H9 (cell line): ENCODE data around the gene CSNK2B. TPM values are rescaled to one million over a fixed set of nuclear protein-coding genes. Genes with fewer than 3 reads are reported as not detected.

Experiments used
- DNase-seq: peaks from one replicate; pipeline ENCODE4 v3.0.0-alpha.2; 2017
- H2AFZ ChIP-seq: one replicate; pipeline ENCODE4 v1.6.1; 2013; ENCODE audit warnings: mild to moderate bottlenecking, low read length, control low read depth, moderate library complexity
- H2AK5ac ChIP-seq: 2 replicates; pipeline ENCODE4 v1.6.1; 2013; ENCODE audit warnings: low read length, control low read depth, mixed read lengths; ENCODE audit not compliant: insufficient read length
- H2BK120ac ChIP-seq: one replicate; pipeline ENCODE4 v1.6.1; 2013; ENCODE audit warnings: low read depth, mild to moderate bottlenecking, low read length, control low read depth, inconsistent platforms; ENCODE audit not compliant: poor library complexity, severe bottlenecking
- H2BK12ac ChIP-seq: 2 replicates; pipeline ENCODE4 v1.6.1; 2013; ENCODE audit warnings: low read length, control low read depth, mixed read lengths, low read depth; ENCODE audit not compliant: insufficient read length
- H2BK15ac ChIP-seq: 2 replicates; pipeline ENCODE4 v1.6.1; 2013; ENCODE audit warnings: low read depth, low read length, control low read depth
- H2BK20ac ChIP-seq: one replicate; pipeline ENCODE4 v1.6.1; 2013; ENCODE audit warnings: low read depth, mild to moderate bottlenecking, low read length, control low read depth, inconsistent platforms; ENCODE audit not compliant: poor library complexity, severe bottlenecking
- H2BK5ac ChIP-seq: 2 replicates; pipeline ENCODE4 v1.6.1; 2013; ENCODE audit warnings: low read length, control low read depth, mixed read lengths; ENCODE audit not compliant: insufficient read length
- H3K14ac ChIP-seq: 2 replicates; pipeline ENCODE4 v1.6.1; 2013; ENCODE audit warnings: low read length, control low read depth; ENCODE audit not compliant: insufficient read depth
- H3K18ac ChIP-seq: 2 replicates; pipeline ENCODE4 v1.6.1; 2013; ENCODE audit warnings: low read depth, mild to moderate bottlenecking, mixed read lengths, low read length, control low read depth; ENCODE audit not compliant: insufficient read length
- H3K23ac ChIP-seq: 2 replicates; pipeline ENCODE4 v1.6.1; 2013; ENCODE audit warnings: low read length, control low read depth, mixed read lengths, low read depth; ENCODE audit not compliant: insufficient read length
- H3K23me2 ChIP-seq: 2 replicates; pipeline ENCODE4 v1.6.1; 2013; ENCODE audit warnings: low read depth, mild to moderate bottlenecking, mixed read lengths, low read length, control low read depth; ENCODE audit not compliant: insufficient read length, poor library complexity, severe bottlenecking
- H3K27ac ChIP-seq: 2 replicates; pipeline ENCODE4 v1.5.1; 2013; ENCODE audit warnings: low read length, control low read depth, mixed read lengths, low read depth; ENCODE audit not compliant: insufficient read length
- H3K27me3 ChIP-seq: 2 replicates; pipeline ENCODE4 v1.6.1; 2013; ENCODE audit warnings: low read length, control low read depth, inconsistent platforms; ENCODE audit not compliant: insufficient read depth
- H3K4ac ChIP-seq: 2 replicates; pipeline ENCODE4 v1.6.1; 2013; ENCODE audit warnings: low read depth, mild to moderate bottlenecking, control low read depth, inconsistent platforms, low read length, moderate library complexity
- H3K4me1 ChIP-seq: 2 replicates; pipeline ENCODE4 v1.6.1; 2013; ENCODE audit warnings: low read length, control low read depth, inconsistent platforms; ENCODE audit not compliant: insufficient read depth
- H3K4me2 ChIP-seq: 2 replicates; pipeline ENCODE4 v1.6.1; 2013; ENCODE audit warnings: low read length, control low read depth, mixed read lengths; ENCODE audit not compliant: insufficient read length, insufficient read depth
- H3K56ac ChIP-seq: 2 replicates; pipeline ENCODE4 v1.6.1; 2013; ENCODE audit warnings: low read depth, mild to moderate bottlenecking, mixed read lengths, low read length, control low read depth; ENCODE audit not compliant: insufficient read length
- H3K79me1 ChIP-seq: 2 replicates; pipeline ENCODE4 v1.6.1; 2013; ENCODE audit warnings: low read depth, mild to moderate bottlenecking, moderate library complexity, low read length, control low read depth, inconsistent platforms; ENCODE audit not compliant: insufficient read depth, poor library complexity, severe bottlenecking
- H3K79me2 ChIP-seq: 2 replicates; pipeline ENCODE4 v1.6.1; 2013; ENCODE audit warnings: low read length, control low read depth, inconsistent platforms; ENCODE audit not compliant: insufficient read depth
- H3K9ac ChIP-seq: 2 replicates; pipeline ENCODE4 v1.6.1; 2013; ENCODE audit warnings: low read length, control low read depth, mixed read lengths; ENCODE audit not compliant: insufficient read length; ENCODE audit errors: extremely low read depth
- H3K9me3 ChIP-seq: one replicate; pipeline ENCODE4 v1.6.1; 2013; ENCODE audit warnings: low read depth, low read length, inconsistent platforms; ENCODE audit not compliant: control insufficient read depth
- H3T11ph ChIP-seq: one replicate; pipeline ENCODE4 v1.6.1; 2013; ENCODE audit warnings: mild to moderate bottlenecking, low read length, control low read depth, inconsistent platforms
- H4K20me1 ChIP-seq: one replicate; pipeline ENCODE4 v1.6.1; 2013; ENCODE audit not compliant: control insufficient read depth, insufficient read length, insufficient read depth
- H4K5ac ChIP-seq: 2 replicates; pipeline ENCODE4 v1.6.1; 2013; ENCODE audit warnings: low read depth, mild to moderate bottlenecking, mixed read lengths, low read length, control low read depth; ENCODE audit not compliant: insufficient read length
- H4K8ac ChIP-seq: replicated peaks from 2 replicates; pipeline ENCODE4 v1.6.1; 2013; ENCODE audit warnings: low read length, control low read depth, mixed read lengths, low read depth; ENCODE audit not compliant: insufficient read length
- H4K91ac ChIP-seq: 2 replicates; pipeline ENCODE4 v1.6.1; 2013; ENCODE audit warnings: low read depth, mild to moderate bottlenecking, moderate library complexity, mixed read lengths, low read length, control low read depth; ENCODE audit not compliant: insufficient read length
- H3K27ac Mint-ChIP-seq, 3 experiments: 2 replicates in 2 of 3; 3 replicates in 1 of 3; pipeline ENCODE4 v1.8.0; 2020 to 2021; ENCODE audit warnings: mixed read lengths in 3 of 3, mild to moderate bottlenecking in 1 of 3, moderate library complexity in 1 of 3
- H3K27me3 Mint-ChIP-seq: 2 replicates; pipeline ENCODE4 v1.8.0; 2021; ENCODE audit warnings: low read depth, mild to moderate bottlenecking, moderate library complexity, mixed read lengths
- H3K36me3 Mint-ChIP-seq, 3 experiments: 2 replicates in 2 of 3; 3 replicates in 1 of 3; pipeline ENCODE4 v1.8.0; 2020 to 2021; ENCODE audit warnings: low read depth in 3 of 3, mixed read lengths in 3 of 3; ENCODE audit not compliant: insufficient read depth in 1 of 3
- H3K4me1 Mint-ChIP-seq, 2 experiments: 2 replicates each; pipeline ENCODE4 v1.8.0; 2020; ENCODE audit warnings: mixed read lengths in 2 of 2
- H3K4me3 Mint-ChIP-seq, 2 experiments: 2 replicates in 1 of 2; 3 replicates in 1 of 2; pipeline ENCODE4 v1.8.0; 2020 to 2021; ENCODE audit warnings: mild to moderate bottlenecking in 2 of 2, mixed read lengths in 2 of 2, moderate library complexity in 1 of 2
- H3K9me3 Mint-ChIP-seq, 2 experiments: 2 replicates in 1 of 2; 3 replicates in 1 of 2; pipeline ENCODE4 v1.8.0; 2020; ENCODE audit warnings: mild to moderate bottlenecking in 2 of 2, mixed read lengths in 2 of 2, moderate library complexity in 1 of 2
- WGBS: extraction: QIAGEN DNeasy Blood & Tissue Kit; methylation state at CpG from one replicate; pipeline ENCODE4 v1.1.7; 2013; ENCODE audit warnings: missing lambda C conversion rate, low lambda C conversion rate, mixed read lengths; ENCODE audit not compliant: insufficient read length; ENCODE audit errors: extremely low coverage; 5-methylcytosine and 5-hydroxymethylcytosine counted together
- total RNA-seq: library from RNA; stranded (reverse); gene quantifications from 2 replicates; pipeline ENCODE4 v1.2.1, GENCODE V29; 2021
- TF ChIP-seq, protein P1 (sequence below): fragments of 200-600 bp; sonication (generic); conservative IDR thresholded peaks from 3 replicates; pipeline ENCODE4 v1.8.0; 2021; ENCODE audit warnings: antibody characterized with exemption, mild to moderate bottlenecking

The CSNK2B gene
- total RNA-seq, 1 experiment from 2014 or later, result 187 TPM

DNA sequence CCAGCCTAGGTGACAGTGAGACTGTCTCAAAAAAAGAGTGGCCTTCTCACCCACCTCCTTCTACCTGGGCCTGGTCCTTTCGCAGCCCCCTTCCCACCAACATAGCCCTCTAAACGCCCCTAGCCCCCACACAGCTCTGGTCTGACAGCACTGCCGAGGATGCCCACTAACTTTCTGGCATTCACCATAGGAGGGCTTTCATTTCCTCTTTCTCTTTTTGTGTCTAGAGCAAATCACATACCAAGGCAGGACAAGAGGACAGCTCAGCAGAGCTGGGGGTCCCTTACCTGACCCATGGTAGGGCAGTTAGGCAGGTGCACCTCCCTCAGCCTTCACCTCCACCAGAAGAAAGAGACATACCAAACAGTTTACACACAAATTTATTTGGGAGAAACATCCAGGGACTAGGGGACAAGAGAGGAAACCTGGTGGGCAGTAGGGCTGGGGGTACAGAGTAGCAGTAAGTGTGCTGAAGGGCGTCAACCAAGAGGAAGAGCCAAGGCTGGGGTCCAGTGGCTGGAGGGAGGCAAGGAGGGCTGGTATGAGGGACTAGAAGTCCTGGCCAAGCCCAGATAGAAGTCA, 10.5 kb downstream of the CSNK2B start:
- Histone ChIP-seq H4K20me1 (no peaks in the 10 kb centered on the region), H3K4me1 (no peaks in the 10 kb centered on the region), H3K9ac (no peak overlapping the region), H3K27ac (no peak overlapping the region), H3K56ac (no peak overlapping the region), H2AK5ac (no peak overlapping the region), H3K27me3 (no peaks in the 10 kb centered on the region; the same call in 1 of the 2 replicates), H3K23ac (no peak overlapping the region), H3K14ac (no peak overlapping the region), H3K23me2 (peaks cover 6% of the 10 kb centered on the region), H2BK5ac (no peak overlapping the region), H2BK120ac (no peak overlapping the region), H3K18ac (no peak overlapping the region), H3K79me1 (no peaks in the 10 kb centered on the region), H2AFZ (no peak overlapping the region), H3K9me3 (no peaks in the 10 kb centered on the region), H4K5ac (no peak overlapping the region), H3K79me2 (no peaks in the 10 kb centered on the region), H2BK12ac (no peak overlapping the region), H2BK20ac (no peak overlapping the region), H3K4ac (no peak overlapping the region), H3T11ph (no peak overlapping the region), H4K91ac (no peak overlapping the region), H4K8ac (no peak overlapping the region), H2BK15ac (no peak overlapping the region), H3K4me2 (no peak overlapping the region)
- Mint-ChIP-seq H3K9me3 (no peaks in the 10 kb centered on the region; a peak in 1 of 5 replicates), H3K27me3 (peaks cover 12% of the 10 kb centered on the region), H3K4me3 (no peak overlapping the region), H3K27ac (peak overlapping the region in 1 of 3 experiments; percentile 27; a peak in 1 of 7 replicates), H3K36me3 (peaks cover 13 to 24% (median 21%) of the 10 kb centered on the region in 3 experiments; a peak in 6 of 7 replicates), H3K4me1 (peaks cover 9 to 14% of the 10 kb centered on the region in 2 experiments)
- WGBS, result no CpG with 5 or more reads among the region's 4 CpGs
- no peak for DNase-seq
- TF ChIP-seq, protein P1, sequence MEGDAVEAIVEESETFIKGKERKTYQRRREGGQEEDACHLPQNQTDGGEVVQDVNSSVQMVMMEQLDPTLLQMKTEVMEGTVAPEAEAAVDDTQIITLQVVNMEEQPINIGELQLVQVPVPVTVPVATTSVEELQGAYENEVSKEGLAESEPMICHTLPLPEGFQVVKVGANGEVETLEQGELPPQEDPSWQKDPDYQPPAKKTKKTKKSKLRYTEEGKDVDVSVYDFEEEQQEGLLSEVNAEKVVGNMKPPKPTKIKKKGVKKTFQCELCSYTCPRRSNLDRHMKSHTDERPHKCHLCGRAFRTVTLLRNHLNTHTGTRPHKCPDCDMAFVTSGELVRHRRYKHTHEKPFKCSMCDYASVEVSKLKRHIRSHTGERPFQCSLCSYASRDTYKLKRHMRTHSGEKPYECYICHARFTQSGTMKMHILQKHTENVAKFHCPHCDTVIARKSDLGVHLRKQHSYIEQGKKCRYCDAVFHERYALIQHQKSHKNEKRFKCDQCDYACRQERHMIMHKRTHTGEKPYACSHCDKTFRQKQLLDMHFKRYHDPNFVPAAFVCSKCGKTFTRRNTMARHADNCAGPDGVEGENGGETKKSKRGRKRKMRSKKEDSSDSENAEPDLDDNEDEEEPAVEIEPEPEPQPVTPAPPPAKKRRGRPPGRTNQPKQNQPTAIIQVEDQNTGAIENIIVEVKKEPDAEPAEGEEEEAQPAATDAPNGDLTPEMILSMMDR, result no peak
